Left ventricle myocardium inferior (tissue), 1 donor: ENCODE data around the gene GRID1. TPM values are rescaled to one million over a fixed set of nuclear protein-coding genes. Genes with fewer than 3 reads are reported as not detected.

Experiments used
- DNase-seq: peaks from one replicate; pipeline ENCODE4 v3.0.0-alpha.2; 2020
- H3K27ac ChIP-seq: fragments of 200-600 bp; replicated peaks from 2 replicates; pipeline ENCODE4 v1.8.0; 2021
- H3K27me3 ChIP-seq: fragments of 200-600 bp; 2 replicates; pipeline ENCODE4 v1.8.0; 2021; ENCODE audit warnings: low read depth
- H3K36me3 ChIP-seq: fragments of 200-600 bp; 2 replicates; pipeline ENCODE4 v1.8.0; 2021
- H3K4me1 ChIP-seq: fragments of 200-600 bp; 2 replicates; pipeline ENCODE4 v1.8.0; 2021
- H3K4me3 ChIP-seq: fragments of 200-600 bp; 2 replicates; pipeline ENCODE4 v1.8.0; 2021; ENCODE audit warnings: mild to moderate bottlenecking, moderate library complexity
- H3K9me3 ChIP-seq: fragments of 200-600 bp; replicated peaks from 2 replicates; pipeline ENCODE4 v1.8.0; 2021
- intact Hi-C: fragments of 100-400 bp; cut with micrococcal nuclease; formaldehyde crosslinking; loops from one replicate; pipeline ENCODE4 v1.11.0; 2022
- total RNA-seq: library from RNA; stranded (reverse); fragmentation: NEBNext Ultra II Directional; extraction: Animal tissue kit (Norgen Biotek cat#: 25700); gene quantifications from one replicate; pipeline ENCODE4 v1.2.1, GENCODE V29; 2021
- TF ChIP-seq, protein P1 (sequence below): fragments of 200-600 bp; IDR thresholded peaks from 2 replicates; pipeline ENCODE4 v1.8.0; 2021; ENCODE audit warnings: antibody characterized with exemption, mild to moderate bottlenecking, borderline replicate concordance
- donor health status: DM: no; HTN: yes; CAD: no; lungs with severe emphysema.

The GRID1 gene
- total RNA-seq, 1 donor from 2014 or later = 1.6 TPM

DNA sequence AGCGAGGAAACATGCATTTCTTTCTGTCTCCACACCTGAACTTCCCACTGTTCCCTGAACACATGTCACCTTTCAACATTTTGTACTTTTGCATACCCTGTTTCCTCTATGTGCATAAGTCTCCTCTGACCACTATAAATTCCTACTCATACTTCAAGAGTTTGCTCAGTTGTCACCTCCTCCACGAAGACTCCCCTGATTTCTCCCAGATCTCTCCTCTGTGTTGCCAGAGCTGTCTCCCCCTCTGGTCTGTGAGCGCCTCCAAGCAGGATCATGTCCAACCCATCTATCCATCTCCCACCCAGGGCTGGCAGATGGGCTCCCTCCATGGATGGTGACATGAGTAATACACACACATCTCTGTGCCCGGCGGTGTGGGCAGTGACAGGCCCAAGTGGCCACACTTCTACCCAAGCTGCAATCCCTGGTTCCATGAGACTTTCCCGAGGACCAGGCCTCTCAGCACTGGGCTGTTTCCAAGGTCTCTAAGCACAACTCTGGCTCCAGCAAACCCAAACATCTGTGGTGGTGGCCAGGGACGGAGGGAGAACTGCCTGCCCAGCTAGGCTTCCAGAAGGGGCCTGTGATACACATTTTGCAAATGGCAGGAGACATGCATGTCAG is 135.9 kb downstream of the GRID1 start:
- intact Hi-C loops = no loop called here
- no peak for DNase-seq
- H3K27ac ChIP-seq = no peak overlapping the region
- no peaks in the 10 kb centered on the region for H3K4me1 ChIP-seq
- no peak overlapping the region for H3K4me3 ChIP-seq
- no peaks in the 10 kb centered on the region for H3K9me3 ChIP-seq
- H3K36me3 ChIP-seq = no peaks in the 10 kb centered on the region
- TF ChIP-seq, protein P1, sequence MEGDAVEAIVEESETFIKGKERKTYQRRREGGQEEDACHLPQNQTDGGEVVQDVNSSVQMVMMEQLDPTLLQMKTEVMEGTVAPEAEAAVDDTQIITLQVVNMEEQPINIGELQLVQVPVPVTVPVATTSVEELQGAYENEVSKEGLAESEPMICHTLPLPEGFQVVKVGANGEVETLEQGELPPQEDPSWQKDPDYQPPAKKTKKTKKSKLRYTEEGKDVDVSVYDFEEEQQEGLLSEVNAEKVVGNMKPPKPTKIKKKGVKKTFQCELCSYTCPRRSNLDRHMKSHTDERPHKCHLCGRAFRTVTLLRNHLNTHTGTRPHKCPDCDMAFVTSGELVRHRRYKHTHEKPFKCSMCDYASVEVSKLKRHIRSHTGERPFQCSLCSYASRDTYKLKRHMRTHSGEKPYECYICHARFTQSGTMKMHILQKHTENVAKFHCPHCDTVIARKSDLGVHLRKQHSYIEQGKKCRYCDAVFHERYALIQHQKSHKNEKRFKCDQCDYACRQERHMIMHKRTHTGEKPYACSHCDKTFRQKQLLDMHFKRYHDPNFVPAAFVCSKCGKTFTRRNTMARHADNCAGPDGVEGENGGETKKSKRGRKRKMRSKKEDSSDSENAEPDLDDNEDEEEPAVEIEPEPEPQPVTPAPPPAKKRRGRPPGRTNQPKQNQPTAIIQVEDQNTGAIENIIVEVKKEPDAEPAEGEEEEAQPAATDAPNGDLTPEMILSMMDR = no peak
- peaks cover 27% of the 10 kb centered on the region for H3K27me3 ChIP-seq

DNA sequence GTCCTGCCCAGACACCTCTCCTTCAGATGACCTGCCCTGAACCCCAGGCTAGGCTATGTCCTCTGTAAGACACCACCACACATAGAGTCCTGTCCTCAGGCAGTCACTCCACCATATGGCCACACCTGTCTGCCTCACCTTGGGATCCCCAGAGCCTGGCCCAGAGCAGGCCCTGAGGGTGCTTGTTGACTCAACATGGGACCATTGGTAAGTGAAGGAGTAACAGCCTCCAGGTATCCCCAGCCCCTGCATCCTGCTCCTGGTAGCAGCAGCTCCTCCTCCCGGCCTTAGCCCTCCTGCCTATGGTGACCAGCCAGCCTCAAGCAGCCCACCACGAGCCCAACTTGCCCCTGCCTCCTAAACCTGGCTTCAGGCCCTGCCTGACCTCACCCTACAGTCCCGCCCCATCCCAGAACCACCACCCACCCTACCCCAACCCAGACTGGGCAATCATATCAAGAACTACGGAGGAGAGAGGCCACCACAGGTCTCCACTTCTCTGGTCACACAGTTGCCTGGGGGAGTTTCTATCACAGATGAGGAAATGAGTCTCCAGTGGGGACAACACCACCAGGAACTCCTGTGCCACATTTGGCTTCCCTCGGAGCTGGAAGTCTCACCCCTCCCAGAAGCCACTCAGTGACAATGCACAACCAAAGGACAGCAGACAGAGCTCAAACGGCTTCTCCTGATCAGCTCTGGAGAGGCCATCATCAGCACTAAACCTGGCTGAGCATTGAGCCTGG is 136.6 kb downstream of the GRID1 start:
- Histone ChIP-seq H3K9me3 (no peaks in the 10 kb centered on the region), H3K4me1 (no peaks in the 10 kb centered on the region), H3K27ac (no peak overlapping the region), H3K4me3 (no peak overlapping the region), H3K27me3 (peaks cover 22% of the 10 kb centered on the region), H3K36me3 (no peaks in the 10 kb centered on the region)
- TF ChIP-seq, protein P1 = no peak
- DNase-seq = no peak
- intact Hi-C loops = no loop called here

DNA sequence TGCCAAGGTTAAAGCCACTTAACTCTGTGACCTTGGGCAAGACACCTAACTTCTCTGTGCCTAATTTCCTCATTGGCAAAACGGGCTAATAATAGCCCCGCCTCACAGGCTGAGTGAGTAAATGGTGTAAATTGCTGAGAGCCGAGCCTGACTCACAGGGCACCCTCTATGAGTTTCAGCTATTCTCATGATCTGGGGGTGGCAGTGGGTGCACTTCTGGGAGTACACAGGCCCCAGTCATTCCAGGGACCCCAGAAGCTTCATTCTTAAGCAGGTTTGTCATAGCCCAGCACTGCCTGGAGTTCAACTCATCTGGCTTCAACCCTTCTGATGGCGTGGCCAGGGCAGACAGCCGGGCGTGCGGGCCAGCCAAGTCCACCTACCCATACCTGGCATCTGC is 137.2 kb downstream of the GRID1 start:
- H3K36me3 ChIP-seq = no peaks in the 10 kb centered on the region
- H3K27ac ChIP-seq = no peak overlapping the region
- no peak for DNase-seq
- intact Hi-C loops = no loop called here
- no peaks in the 10 kb centered on the region for H3K9me3 ChIP-seq
- TF ChIP-seq, protein P1 = no peak
- H3K4me3 ChIP-seq = no peak overlapping the region
- peaks cover 19% of the 10 kb centered on the region for H3K27me3 ChIP-seq
- no peaks in the 10 kb centered on the region for H3K4me1 ChIP-seq

DNA sequence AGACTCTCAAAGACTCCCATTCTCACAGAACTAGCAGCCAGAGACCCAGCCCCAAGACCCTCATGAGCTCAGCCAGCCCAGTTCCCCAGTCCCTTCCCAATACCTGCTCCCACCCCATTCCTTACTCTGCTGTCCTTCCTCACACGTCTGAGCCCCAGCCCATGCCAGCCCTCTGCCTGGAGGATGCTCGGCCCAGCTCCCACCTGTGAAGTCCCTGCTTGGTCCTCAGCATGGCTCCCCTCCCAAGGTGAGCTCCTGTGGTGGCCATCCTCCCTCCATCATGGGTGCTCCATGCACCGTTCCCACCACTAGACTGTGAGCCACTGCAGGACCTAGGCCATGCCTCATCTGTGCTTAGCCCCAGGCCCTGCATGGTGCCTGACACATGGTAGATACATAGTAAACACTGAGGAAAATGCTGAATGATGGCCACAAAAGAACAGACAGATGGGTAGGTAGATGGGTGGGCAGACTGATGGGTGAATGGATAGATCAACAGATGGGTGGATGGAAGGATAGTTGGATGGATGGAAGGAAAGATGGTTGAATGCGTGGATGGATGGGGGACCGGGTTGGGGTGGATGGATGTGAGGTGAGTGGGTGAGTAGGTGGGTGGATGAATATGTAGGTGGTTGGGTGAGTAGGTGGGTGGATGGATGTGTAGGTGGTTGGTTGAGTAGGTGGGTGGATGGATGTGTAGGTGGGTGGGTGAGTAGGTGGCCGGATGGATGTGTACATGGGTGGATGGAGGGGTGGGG is 138.9 kb downstream of the GRID1 start:
- Histone ChIP-seq H3K27me3 (peaks cover 19% of the 10 kb centered on the region), H3K4me1 (no peaks in the 10 kb centered on the region), H3K9me3 (no peaks in the 10 kb centered on the region), H3K4me3 (no peak overlapping the region), H3K36me3 (no peaks in the 10 kb centered on the region), H3K27ac (no peak overlapping the region)
- no peak for DNase-seq
- TF ChIP-seq, protein P1 = no peak
- intact Hi-C loops = no loop called here

DNA sequence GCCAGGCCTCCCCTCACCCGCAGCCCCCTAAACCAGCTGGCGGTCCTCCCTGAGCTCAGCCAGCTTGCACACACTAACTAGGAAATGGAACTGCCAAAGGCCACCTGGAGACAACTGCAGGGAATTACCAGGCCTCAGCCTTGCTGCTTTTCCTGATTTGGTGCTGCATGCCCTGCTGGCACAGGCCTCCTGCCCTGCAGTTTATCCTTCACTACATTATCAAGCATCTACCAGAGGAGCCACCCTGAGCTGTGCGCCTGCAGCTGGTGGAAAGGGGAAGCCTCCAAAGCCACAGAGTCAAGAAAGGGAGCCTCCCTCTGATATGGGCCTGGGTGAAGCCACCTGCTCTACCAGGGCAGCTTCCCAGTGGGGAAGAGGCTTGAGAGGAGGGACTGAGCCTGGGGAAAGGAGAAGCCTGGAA is 139.8 kb downstream of the GRID1 start:
- H3K27ac ChIP-seq = no peak overlapping the region
- no peaks in the 10 kb centered on the region for H3K4me1 ChIP-seq
- no peaks in the 10 kb centered on the region for H3K36me3 ChIP-seq
- no peak for DNase-seq
- TF ChIP-seq, protein P1 = no peak
- intact Hi-C loops = no loop called here
- no peak overlapping the region for H3K4me3 ChIP-seq
- H3K27me3 ChIP-seq = peaks cover 14% of the 10 kb centered on the region
- H3K9me3 ChIP-seq = no peaks in the 10 kb centered on the region
